Heart right ventricle (tissue), 16 donors: ENCODE results near the gene CYP26A1. TPM values are rescaled to one million over a fixed set of nuclear protein-coding genes. Genes with fewer than 3 reads are reported as not detected.

Experiments
- ATAC-seq, 8 donors: fragments of 200-7000 bp; cut with Tn5 transposase; one replicate each; pipeline ENCODE4 v1.9.1; 2020; ENCODE audit warnings: mild to moderate bottlenecking in 8 of 8, moderate library complexity in 8 of 8, moderate number of reproducible peaks in 1 of 8
- DNase-seq, 2 donors: peaks; one replicate each; pipeline ENCODE4 v3.0.0-alpha.2; 2020
- H3K27ac ChIP-seq, 10 donors: fragments of 200-600 bp; sonication (generic) in 2 of 10; one replicate each; pipeline versions ENCODE4 v1.5.0 to v1.8.0; 2020 to 2022; ENCODE audit warnings: mild to moderate bottlenecking in 3 of 10
- H3K27me3 ChIP-seq, 7 donors: fragments of 200-600 bp; one replicate each; pipeline ENCODE4 v1.8.0; 2021 to 2022; ENCODE audit warnings: mild to moderate bottlenecking in 2 of 7
- H3K36me3 ChIP-seq, 9 donors: fragments of 200-600 bp; sonication (generic) in 1 of 9; one replicate each; pipeline versions ENCODE4 v1.5.0 to v1.8.0; 2020 to 2022; ENCODE audit warnings: mild to moderate bottlenecking in 2 of 9
- H3K4me1 ChIP-seq, 9 donors: fragments of 200-600 bp; sonication (generic) in 1 of 9; one replicate each; pipeline versions ENCODE4 v1.5.0 to v1.8.0; 2020 to 2022; ENCODE audit warnings: mild to moderate bottlenecking in 4 of 9
- H3K4me3 ChIP-seq, 10 donors: fragments of 200-600 bp; sonication (generic) in 2 of 10; one replicate each; pipeline versions ENCODE4 v1.5.0 to v1.8.0; 2020 to 2022; ENCODE audit warnings: mild to moderate bottlenecking in 7 of 10, moderate library complexity in 2 of 10
- H3K9me3 ChIP-seq, 11 donors: fragments of 200-600 bp in 10 of 11; sonication (generic) in 2 of 11; one replicate each; pipeline versions ENCODE4 v1.5.0 to v1.8.0; 2013 to 2022; ENCODE audit warnings: mild to moderate bottlenecking in 2 of 11, control low read depth in 1 of 11, moderate library complexity in 1 of 11
- CTCF ChIP-seq, 9 donors: fragments of 200-600 bp; sonication (generic) in 2 of 9; IDR thresholded peaks; one replicate each; pipeline versions ENCODE4 v1.5.0 to v1.8.0; 2021 to 2022; ENCODE audit warnings: antibody characterized with exemption in 9 of 9, mild to moderate bottlenecking in 5 of 9, moderate library complexity in 1 of 9
- WGBS, 2 donors: extraction: QIAGEN DNeasy Blood & Tissue Kit; methylation state at CpG; one replicate each; pipeline ENCODE4 v1.1.7; 2013; ENCODE audit warnings: inconsistent platforms in 1 of 2; 5-methylcytosine and 5-hydroxymethylcytosine counted together
- intact Hi-C, 10 donors: fragments of 100-400 bp; cut with DNase I; formaldehyde crosslinking; loops; one replicate each; pipeline versions ENCODE4 v1.11.1 to v1.14.2; 2022
- polyA plus RNA-seq, 2 donors: library from polyadenylated mRNA; stranded (reverse); fragments of 200-250 nt; gene quantifications; one replicate each; pipeline ENCODE4 v1.2.3, GENCODE V29; 2013
- total RNA-seq, 10 donors: library from RNA; stranded (reverse); fragmentation: NEBNext Ultra II Directional in 3 of 10; extraction: Animal tissue kit (Norgen Biotek cat#: 25700) in 3 of 10; gene quantifications; one replicate each; pipeline versions ENCODE4 v1.2.1 to v1.2.4, GENCODE V29; 2021 to 2023
- donor health status: Arrhythmogenic right ventricular cardiomyopathy.
- donor health status: ischemic (EF 13 %, LVEDD 7.1; RV severe dilation, severe dysfunction).
- donor health status: healthy with polysubstance abuse.
- donor health status: DM: no; HTN: yes; CAD: no.
- donor health status: DM: no; HTN: no; CAD: no.
- donor health status: ischemic (EF 25% LVEDD 6.9; RV normal size, moderate dysfunction).
- donor health status: ischemic (EF 25% LVEDD 5.7; RV mildly dilated, moderate dysfunction).
- donor health status: healthy.
- donor health status: DM: yes; HTN: yes; CAD: no.
- donor health status: Ischemic cardiomyopathy.
- donor health status: ischemic (EF 35%, LVEDD 5.7; RV mildly dilated, moderate dysfunction).
- donor health status: nonischemic (EF 11% LVEDD 7.7; RV severe dilation, severe dysfunction).
- donor health status: DM: yes; HTN: yes; CAD: no.
- donor health status: PGD.
- donor health status: ischemic (EF 29% LVEDD 5.4; RV normal size, mild dysfunction).
- donor health status: nonischemic (EF 23%, LVEDD 6.1; RV moderate dilation, normal function).

CYP26A1 gene
- total and polyA plus RNA-seq, 12 donors: not detected

GRCh38 chr10:93072713-93073538 is 767 bp upstream of the CYP26A1 start:
- 2 to 3% methylated on average over 34 of the region's 34 CpGs for WGBS, 2 donors
- H3K27ac ChIP-seq: no peak overlapping the region

GRCh38 chr10:93074147-93074596 is 479 bp downstream of the CYP26A1 start:
- ATAC-seq (no peak), DNase-seq (no peak)
- Histone ChIP-seq H3K27ac (no peak overlapping the region), H3K4me1 (peaks cover 9 to 40% (median 37%) of the 10 kb centered on the region in 9 donors), H3K36me3 (no peaks in the 10 kb centered on the region), H3K9me3 (no peaks in the 10 kb centered on the region), H3K4me3 (peak overlapping the region in 9 of 10 donors; percentile 32 to 49 (median 47)), H3K27me3 (peaks cover 26 to 100% (median 93%) of the 10 kb centered on the region in 7 donors)
- TF ChIP-seq CTCF (IDR thresholded peaks at IDR 0.05): no peak
- WGBS, 2 donors: 0 to 1% methylated on average over 40 of the region's 40 CpGs
- intact Hi-C loops: no loop called here

More at GRCh38 chr10:93072713-93073538, 767 bp upstream of the CYP26A1 start:
- peak overlapping the region in 9 of 10 donors; percentile 32 to 55 (median 47) for H3K4me3 ChIP-seq
- no peak for DNase-seq
- no peaks in the 10 kb centered on the region for H3K9me3 ChIP-seq
- TF ChIP-seq CTCF (IDR thresholded peaks at IDR 0.05): no peak
- peaks cover 9 to 50% (median 48%) of the 10 kb centered on the region in 9 donors for H3K4me1 ChIP-seq
- intact Hi-C loops: no loop called here
- no peaks in the 10 kb centered on the region for H3K36me3 ChIP-seq
- ATAC-seq: peak in 1 of 8 donors; percentile 19
- H3K27me3 ChIP-seq: peaks cover 26 to 100% (median 95%) of the 10 kb centered on the region in 7 donors

- Histone ChIP-seq H3K36me3 (no peaks in the 10 kb centered on the region), H3K9me3 (no peaks in the 10 kb centered on the region), H3K27me3 (peaks cover 26 to 100% (median 93%) of the 10 kb centered on the region in 7 donors), H3K4me1 (peaks cover 9 to 40% (median 36%) of the 10 kb centered on the region in 9 donors), H3K4me3 (peak overlapping the region in 5 of 10 donors; percentile 47 to 49 (median 48)), H3K27ac (no peak overlapping the region)
- TF ChIP-seq CTCF (IDR thresholded peaks at IDR 0.05): no peak
- no peak for DNase-seq
- 2 to 3% methylated on average over 66 to 67 of the region's 67 CpGs for WGBS, 2 donors
- intact Hi-C loops: no loop called here
- no peak for ATAC-seq
Observed at GRCh38 chr10:93074597-93075368, 1.1 kb downstream of the CYP26A1 start.
